ENCODE data around the gene CLASRP. TPM values are rescaled to one million over a fixed set of nuclear protein-coding genes. Genes with fewer than 3 reads are reported as not detected.

Gene CLASRP
- total RNA-seq, 1 donor from 2014 or later = 4.2 TPM

Other genes with a start within 250 kb of the CLASRP start
- gene BCAM, start 229.9 kb upstream of the CLASRP start, total RNA-seq = 14.9 and 40.6 TPM in 2 replicates
- 75.6 and 127 TPM in 2 replicates for gene NECTIN2, start 192.7 kb upstream of the CLASRP start, total RNA-seq
- 41.0 and 48.9 TPM in 2 replicates for gene TOMM40, start 147.8 kb upstream of the CLASRP start, total RNA-seq
- gene APOE, start 133.2 kb upstream of the CLASRP start, total RNA-seq = 0.64 and 3.5 TPM in 2 replicates
- 0.63 and 1.8 TPM in 2 replicates for gene APOC1, start 124.4 kb upstream of the CLASRP start, total RNA-seq
- not detected in 2 replicates for gene APOC4, start 96.8 kb upstream of the CLASRP start, total RNA-seq
- not detected in 2 replicates for gene APOC2, start 93.0 kb upstream of the CLASRP start, total RNA-seq
- gene CLPTM1, start 83.7 kb upstream of the CLASRP start, total RNA-seq = 23.2 and 52.6 TPM in 2 replicates
- gene RELB, start 37.6 kb upstream of the CLASRP start, total RNA-seq = 8.2 and 16.2 TPM in 2 replicates
- 0.13 and 0.25 TPM in 2 replicates for gene ZNF296, start 37.4 kb downstream of the CLASRP start, total RNA-seq
- 17.7 and 22.0 TPM in 2 replicates for gene GEMIN7, start 40.2 kb downstream of the CLASRP start, total RNA-seq
- 18.2 and 26.4 TPM in 2 replicates for gene PPP1R37, start 54.1 kb downstream of the CLASRP start, total RNA-seq
- 0.13 TPM in 2 replicates for gene NKPD1, start 121.9 kb downstream of the CLASRP start, total RNA-seq
- 19.0 and 34.4 TPM in 2 replicates for gene TRAPPC6A, start 139.2 kb downstream of the CLASRP start, total RNA-seq
- 2.6 and 4.0 TPM in 2 replicates for gene BLOC1S3, start 139.7 kb downstream of the CLASRP start, total RNA-seq
- 0.63 and 1.0 TPM in 2 replicates for gene EXOC3L2, start 206.4 kb downstream of the CLASRP start, total RNA-seq
- 7.4 and 19.8 TPM in 2 replicates for gene MARK4, start 212.2 kb downstream of the CLASRP start, total RNA-seq

Measured in dermis microvascular lymphatic vessel endothelial cell (primary cell).